Central memory CD8-positive, alpha-beta T cell (primary cell): ENCODE measurements around the gene PPP6C.
"Not testable (repeated sequence)": the region's sequence is repeated elsewhere in the genome, so short reads cannot be mapped to it uniquely, and the experiment has no call there.

ENCODE experiments used
- ATAC-seq: fragments of 150-1000 bp; cut with Tn5 transposase; replicated peaks from 2 replicates; pipeline ENCODE4 v1.10.0; 2022; ENCODE audit warnings: mild to moderate bottlenecking, moderate FRiP score, moderate number of reproducible peaks; ENCODE audit not compliant: poor library complexity, severe bottlenecking; ENCODE audit errors: extremely low read depth
- DNase-seq, 2 donors: peaks; one replicate each; pipeline ENCODE4 v3.0.0; 2021; ENCODE audit warnings: low spot score in 2 of 2
- H3K27ac Mint-ChIP-seq: one replicate; pipeline ENCODE4 v1.8.0; 2022; ENCODE audit warnings: low read depth, mild to moderate bottlenecking, moderate library complexity, mixed read lengths
- H3K27me3 Mint-ChIP-seq: one replicate; pipeline ENCODE4 v1.8.0; 2022; ENCODE audit warnings: mixed read lengths
- H3K36me3 Mint-ChIP-seq: one replicate; pipeline ENCODE4 v1.8.0; 2022; ENCODE audit warnings: mild to moderate bottlenecking, moderate library complexity, mixed read lengths; ENCODE audit not compliant: insufficient read depth
- H3K4me1 Mint-ChIP-seq: one replicate; pipeline ENCODE4 v1.8.0; 2022; ENCODE audit warnings: mixed read lengths
- H3K4me3 Mint-ChIP-seq: one replicate; pipeline ENCODE4 v1.8.0; 2022; ENCODE audit warnings: mild to moderate bottlenecking, moderate library complexity, mixed read lengths
- H3K9me3 Mint-ChIP-seq: one replicate; pipeline ENCODE4 v1.8.0; 2022; ENCODE audit warnings: mixed read lengths

PPP6C gene

DNA sequence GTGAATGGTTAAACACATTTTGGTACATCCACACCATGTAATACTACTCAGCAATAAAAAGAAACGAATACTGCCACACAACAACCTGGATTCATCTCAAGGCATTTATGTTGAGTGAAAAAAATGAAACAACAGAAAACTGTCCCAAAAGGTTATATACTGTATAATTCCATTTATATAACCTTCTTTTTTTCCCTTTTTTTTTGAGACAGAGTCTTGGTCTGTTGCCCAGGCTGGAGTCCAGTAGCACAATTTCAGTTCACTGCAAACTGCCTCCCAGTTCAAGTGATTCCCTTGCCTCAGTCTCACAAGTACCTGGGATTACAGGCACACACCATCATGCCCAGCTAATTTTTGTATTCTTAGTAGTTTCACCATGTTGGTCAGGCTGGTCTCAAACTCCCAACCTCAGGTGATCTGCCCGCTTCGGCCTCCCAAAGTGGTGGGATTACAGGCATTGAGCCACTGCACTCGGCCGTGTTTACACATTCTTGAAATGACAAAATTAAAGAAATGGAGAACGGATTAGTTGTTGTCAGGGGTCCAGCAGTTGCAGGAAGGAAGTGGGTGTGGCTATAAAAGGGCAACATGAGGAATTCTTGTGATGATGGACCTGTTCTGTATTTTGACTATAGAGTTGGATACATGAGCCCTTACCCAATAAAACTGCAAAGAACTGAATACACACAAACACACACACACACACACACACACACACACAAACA, 17.4 kb downstream of the PPP6C start:
- no peak for DNase-seq
- Mint-ChIP-seq H3K4me1 (peaks cover 39% of the 10 kb centered on the region), H3K27me3 (no peaks in the 10 kb centered on the region), H3K27ac (no peak overlapping the region), H3K4me3 (no peak overlapping the region), H3K36me3 (peaks cover 43% of the 10 kb centered on the region), H3K9me3 (no peaks in the 10 kb centered on the region)
- ATAC-seq: no peak

- no peak overlapping the region for H3K4me3 Mint-ChIP-seq
- DNase-seq (no peak), ATAC-seq (no peak)
- H3K27ac Mint-ChIP-seq: no peak overlapping the region
- H3K36me3 Mint-ChIP-seq: peaks cover 45% of the 10 kb centered on the region
- H3K27me3 Mint-ChIP-seq: no peaks in the 10 kb centered on the region
- no peaks in the 10 kb centered on the region for H3K9me3 Mint-ChIP-seq
- H3K4me1 Mint-ChIP-seq: peaks cover 23% of the 10 kb centered on the region
Observed at GRCh38 chr9:125169895-125170294, 19.7 kb downstream of the PPP6C start.

DNA sequence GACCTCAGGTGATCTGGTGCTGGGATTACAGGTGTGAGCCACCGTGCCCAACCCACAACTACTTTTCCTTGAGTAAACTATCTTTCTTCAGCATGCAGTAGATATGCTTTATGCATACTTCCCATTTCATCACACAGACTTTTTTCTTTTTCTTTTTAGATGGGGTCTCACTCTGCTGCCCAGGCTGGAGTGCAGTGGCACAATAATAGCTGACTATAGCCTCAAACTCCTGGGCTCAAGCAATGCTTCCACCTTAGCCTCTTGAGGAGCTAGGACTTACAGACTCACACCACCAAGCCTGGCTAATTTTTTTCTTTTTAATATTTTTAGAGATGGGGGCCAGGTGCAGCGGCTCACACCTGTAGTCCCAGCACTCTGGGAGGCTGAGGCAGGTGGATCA, 22.8 kb downstream of the PPP6C start:
- Mint-ChIP-seq H3K9me3 (no peaks in the 10 kb centered on the region), H3K4me1 (no peaks in the 10 kb centered on the region), H3K27me3 (no peaks in the 10 kb centered on the region), H3K36me3 (peaks cover 47% of the 10 kb centered on the region), H3K4me3 (no peak overlapping the region), H3K27ac (no peak overlapping the region)
- ATAC-seq (no peak), DNase-seq (no peak)

DNA sequence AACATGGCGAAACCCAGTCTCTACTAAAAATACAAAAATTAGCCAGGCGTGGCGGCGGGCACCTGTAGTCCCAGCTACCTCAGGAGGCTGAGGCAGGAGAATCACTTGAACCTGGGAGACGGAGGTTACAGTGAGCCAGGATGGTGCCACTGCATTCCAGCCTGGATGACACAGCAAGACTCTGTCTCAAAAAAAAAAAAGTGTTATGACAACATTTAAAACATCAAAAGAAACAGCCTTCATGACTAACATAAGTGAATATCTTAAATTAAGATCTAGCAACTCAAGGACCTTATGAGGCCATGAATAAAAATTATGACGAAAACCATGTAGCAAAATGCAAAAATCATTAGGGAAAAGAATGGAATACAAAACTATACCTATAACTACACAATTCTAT, 26.7 kb downstream of the PPP6C start:
- not testable (repeated sequence) for H3K9me3 Mint-ChIP-seq, H3K4me3 Mint-ChIP-seq, DNase-seq, H3K27me3 Mint-ChIP-seq, H3K4me1 Mint-ChIP-seq, ATAC-seq, H3K27ac Mint-ChIP-seq
- peaks cover 25% of the 10 kb centered on the region for H3K36me3 Mint-ChIP-seq

GRCh38 chr9:125161284-125161918, 28.2 kb downstream of the PPP6C start:
- Mint-ChIP-seq H3K4me3 (no peak overlapping the region), H3K9me3 (no peaks in the 10 kb centered on the region), H3K4me1 (peaks cover 5% of the 10 kb centered on the region), H3K27me3 (no peaks in the 10 kb centered on the region), H3K27ac (peak overlapping the region; percentile 15), H3K36me3 (peaks cover 34% of the 10 kb centered on the region)
- no peak for ATAC-seq
- DNase-seq: no peak

DNA sequence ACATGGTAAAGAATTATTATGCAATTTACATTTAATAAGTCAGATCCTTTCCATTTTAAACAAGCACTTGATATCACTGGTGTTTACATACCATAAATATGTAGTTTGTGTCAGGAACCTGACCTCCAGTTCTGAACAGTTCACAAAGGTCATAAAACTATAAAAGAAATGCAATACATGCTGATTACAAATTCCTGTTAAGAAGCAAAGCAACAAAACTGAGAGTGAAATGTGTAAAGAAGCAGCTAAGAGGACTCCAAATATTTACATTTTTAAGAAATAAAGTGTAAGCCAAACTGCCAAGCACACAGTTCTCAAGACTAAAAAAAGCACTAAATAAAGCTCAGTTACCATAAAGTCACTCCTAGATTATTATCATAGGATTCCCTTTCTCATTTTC, 28.9 kb downstream of the PPP6C start:
- H3K4me3 Mint-ChIP-seq: no peak overlapping the region
- H3K36me3 Mint-ChIP-seq: peaks cover 33% of the 10 kb centered on the region
- H3K27me3 Mint-ChIP-seq: no peaks in the 10 kb centered on the region

DNA sequence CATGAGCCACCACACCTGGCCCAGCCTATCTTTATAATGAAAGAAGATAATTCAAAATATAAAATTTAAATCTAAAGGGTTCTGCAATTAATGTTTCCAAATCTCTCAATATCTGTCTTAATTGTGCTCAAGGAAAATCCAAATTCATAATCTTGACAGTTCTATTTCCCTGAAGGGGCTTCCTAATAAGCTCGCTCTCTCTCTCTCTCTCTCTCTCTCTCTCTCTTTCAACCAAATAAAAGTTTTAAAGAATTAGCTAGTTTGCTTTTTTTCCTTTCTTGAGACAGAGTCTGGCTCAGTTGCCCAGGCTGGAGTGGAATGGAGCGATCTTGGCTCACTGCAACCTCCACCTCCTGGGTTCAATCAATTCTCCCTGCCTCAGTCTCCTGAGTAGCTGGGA, 33.1 kb downstream of the PPP6C start:
- Mint-ChIP-seq H3K36me3 (peaks cover 45% of the 10 kb centered on the region), H3K9me3 (no peaks in the 10 kb centered on the region), H3K27me3 (no peaks in the 10 kb centered on the region), H3K4me3 (no peak overlapping the region), H3K27ac (peak overlapping the region; percentile 94), H3K4me1 (peaks cover 5% of the 10 kb centered on the region)
- no peak for ATAC-seq
- DNase-seq: no peak

More for the DNA sequence above, 28.9 kb downstream of the PPP6C start:
- H3K4me1 Mint-ChIP-seq: peaks cover 5% of the 10 kb centered on the region
- H3K9me3 Mint-ChIP-seq: no peaks in the 10 kb centered on the region
- DNase-seq (no peak), ATAC-seq (no peak)
- peak overlapping the region; percentile 15 for H3K27ac Mint-ChIP-seq

DNA sequence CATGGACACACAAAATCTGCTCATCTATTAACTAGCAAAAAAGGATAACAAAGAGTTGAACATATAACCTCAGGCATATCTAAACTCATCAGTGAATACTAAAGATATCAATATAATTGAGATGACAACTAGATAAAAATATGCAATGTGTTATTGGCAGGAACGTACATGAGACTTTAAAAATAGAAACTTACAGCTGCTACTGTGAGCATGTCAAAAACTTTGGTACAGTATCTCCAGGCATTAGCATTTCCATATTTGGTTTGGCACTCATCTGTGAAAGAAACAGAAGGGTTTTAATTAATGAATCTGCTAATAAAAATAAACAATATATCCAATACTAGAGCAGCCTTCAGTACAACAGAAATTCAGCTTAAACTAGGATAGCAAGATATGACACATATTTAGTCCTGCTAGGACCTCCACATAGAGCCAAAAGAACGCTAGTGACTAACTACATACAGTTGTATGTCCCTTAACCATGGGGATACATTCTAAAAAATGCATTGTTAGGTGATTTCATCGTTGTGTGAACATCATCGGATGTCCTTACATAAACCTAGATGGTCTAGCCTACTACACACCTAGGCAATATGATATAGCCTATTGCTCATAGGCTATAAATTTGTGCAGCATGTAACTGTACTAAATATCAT, 35.8 kb downstream of the PPP6C start:
- peaks cover 63% of the 10 kb centered on the region for H3K36me3 Mint-ChIP-seq
- ATAC-seq (no peak), DNase-seq (no peak)
- no peaks in the 10 kb centered on the region for H3K9me3 Mint-ChIP-seq
- H3K4me3 Mint-ChIP-seq: no peak overlapping the region
- no peaks in the 10 kb centered on the region for H3K27me3 Mint-ChIP-seq
- H3K27ac Mint-ChIP-seq: no peak overlapping the region
- H3K4me1 Mint-ChIP-seq: no peaks in the 10 kb centered on the region

DNA sequence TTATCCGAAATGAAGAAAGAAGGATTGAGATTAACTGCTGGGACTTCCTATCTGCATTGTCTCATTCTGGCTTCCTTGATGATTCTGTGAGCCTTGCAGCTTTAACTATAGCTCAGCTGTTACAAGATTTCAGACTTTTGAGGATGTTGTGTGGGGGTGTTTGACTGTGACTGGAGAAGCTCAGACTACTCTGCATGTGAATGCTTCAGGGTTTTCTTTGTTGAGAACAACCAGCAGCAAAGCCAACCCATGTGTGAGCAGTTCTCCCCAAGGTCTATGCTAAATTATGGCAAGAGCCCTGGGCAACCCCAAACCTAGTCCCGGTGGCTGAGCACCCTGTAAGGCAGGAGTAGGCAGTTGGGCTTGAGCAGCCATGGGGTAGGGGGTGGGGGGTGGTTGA, 37.9 kb downstream of the PPP6C start:
- Mint-ChIP-seq H3K27me3 (no peaks in the 10 kb centered on the region), H3K4me1 (no peaks in the 10 kb centered on the region), H3K9me3 (no peaks in the 10 kb centered on the region), H3K4me3 (no peak overlapping the region), H3K27ac (no peak overlapping the region), H3K36me3 (peaks cover 52% of the 10 kb centered on the region)
- ATAC-seq: no peak
- no peak for DNase-seq

GRCh38 chr9:125150349-125151245, 39.0 kb downstream of the PPP6C start:
- H3K36me3 Mint-ChIP-seq: peaks cover 49% of the 10 kb centered on the region

GRCh38 chr9:125147401-125147951, 42.1 kb downstream of the PPP6C start:
- no peaks in the 10 kb centered on the region for H3K27me3 Mint-ChIP-seq
- no peak overlapping the region for H3K4me3 Mint-ChIP-seq
- H3K9me3 Mint-ChIP-seq: no peaks in the 10 kb centered on the region
- H3K27ac Mint-ChIP-seq: no peak overlapping the region
- H3K4me1 Mint-ChIP-seq: peaks cover 13% of the 10 kb centered on the region
- peaks cover 34% of the 10 kb centered on the region for H3K36me3 Mint-ChIP-seq
- ATAC-seq: no peak
- no peak for DNase-seq

More at GRCh38 chr9:125150349-125151245, 39.0 kb downstream of the PPP6C start:
- no peak overlapping the region for H3K4me3 Mint-ChIP-seq
- no peaks in the 10 kb centered on the region for H3K9me3 Mint-ChIP-seq
- no peaks in the 10 kb centered on the region for H3K27me3 Mint-ChIP-seq
- no peak overlapping the region for H3K27ac Mint-ChIP-seq
- DNase-seq (no peak), ATAC-seq (no peak)
- no peaks in the 10 kb centered on the region for H3K4me1 Mint-ChIP-seq

DNA sequence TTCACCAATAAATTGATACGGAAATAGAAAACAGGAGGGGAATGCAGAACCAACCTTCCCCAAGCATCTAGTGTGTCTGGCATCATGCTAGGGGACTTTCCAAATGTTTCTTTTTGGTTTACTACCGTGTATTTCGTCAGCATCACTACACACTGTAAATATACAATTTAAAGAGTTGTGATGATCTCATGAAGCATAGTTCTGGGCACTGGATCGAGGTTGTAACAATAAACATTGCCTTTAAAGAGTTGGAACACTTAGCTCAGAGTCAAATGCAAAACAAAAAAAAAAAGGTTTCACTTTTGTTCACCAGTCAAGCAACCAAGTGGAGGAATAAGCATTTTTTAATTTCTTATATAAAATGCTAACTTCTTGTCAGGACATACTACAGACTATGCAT, 43.4 kb downstream of the PPP6C start:
- H3K4me1 Mint-ChIP-seq: peaks cover 25% of the 10 kb centered on the region
- DNase-seq (no peak), ATAC-seq (no peak)
- no peak overlapping the region for H3K4me3 Mint-ChIP-seq
- H3K36me3 Mint-ChIP-seq: peaks cover 22% of the 10 kb centered on the region
- no peaks in the 10 kb centered on the region for H3K9me3 Mint-ChIP-seq
- no peaks in the 10 kb centered on the region for H3K27me3 Mint-ChIP-seq
- H3K27ac Mint-ChIP-seq: no peak overlapping the region
